GOT3 (cell line): ENCODE data around the gene AKAP13.
"Not testable (repeated sequence)": the region's sequence is repeated elsewhere in the genome, so short reads cannot be mapped to it uniquely, and the experiment has no call there.

ENCODE experiments used
- DNase-seq: peaks from one replicate; lab custom pipeline; 2025; ENCODE audit warnings: mixed read lengths; lab: John Stamatoyannopoulos, UW

Gene AKAP13

GRCh38 chr15:85477730-85478129 lies 97.3 kb downstream of the AKAP13 start:
- DNase-seq: no peak

DNA sequence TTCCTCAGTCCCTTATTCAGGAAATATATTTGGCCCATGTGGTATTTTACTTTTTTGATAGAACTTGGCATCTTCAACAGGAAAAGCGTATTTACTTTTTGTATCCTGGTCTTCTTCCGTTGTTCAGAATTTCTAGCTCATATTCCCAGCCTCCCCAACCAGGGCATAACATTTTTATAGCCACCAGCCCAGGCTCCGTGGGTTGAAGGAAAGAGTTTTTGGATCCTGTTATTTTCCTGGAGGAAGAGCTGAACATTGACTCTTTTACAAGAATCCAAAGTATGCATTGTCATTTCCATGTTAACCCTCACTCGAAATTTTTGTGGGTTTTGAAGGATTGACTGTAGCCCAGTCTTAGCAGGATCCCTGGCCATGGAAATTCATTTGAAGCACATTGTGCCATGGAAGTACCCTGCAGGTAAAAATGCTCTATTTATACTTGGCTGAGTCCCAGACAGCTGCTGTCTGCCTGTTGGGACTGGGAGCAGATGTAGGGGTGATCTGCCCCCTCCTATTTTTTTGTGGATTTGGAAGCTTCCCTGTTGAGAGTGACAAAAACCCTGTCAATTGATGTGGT lies 98.8 kb downstream of the AKAP13 start:
- no peak for DNase-seq

DNA sequence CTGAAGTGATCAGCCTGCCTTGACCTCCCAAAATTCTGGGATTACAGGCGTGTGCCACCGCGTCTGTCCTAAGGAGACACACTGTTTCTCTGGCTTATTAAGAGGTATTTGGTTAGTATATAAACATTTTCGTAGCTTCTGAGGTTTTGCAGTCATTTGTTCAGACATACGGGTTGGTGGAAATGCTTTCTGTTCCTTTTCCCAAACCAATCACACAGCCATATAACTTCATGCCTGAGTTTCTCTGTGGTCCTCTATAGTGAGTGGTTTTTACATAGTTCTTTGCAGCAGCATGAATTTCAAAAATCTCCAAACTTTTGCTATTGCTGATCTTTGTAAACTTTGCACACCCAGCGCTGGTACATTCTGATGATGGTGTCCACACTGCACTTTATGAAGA lies 100.5 kb downstream of the AKAP13 start:
- no peak for DNase-seq

DNA sequence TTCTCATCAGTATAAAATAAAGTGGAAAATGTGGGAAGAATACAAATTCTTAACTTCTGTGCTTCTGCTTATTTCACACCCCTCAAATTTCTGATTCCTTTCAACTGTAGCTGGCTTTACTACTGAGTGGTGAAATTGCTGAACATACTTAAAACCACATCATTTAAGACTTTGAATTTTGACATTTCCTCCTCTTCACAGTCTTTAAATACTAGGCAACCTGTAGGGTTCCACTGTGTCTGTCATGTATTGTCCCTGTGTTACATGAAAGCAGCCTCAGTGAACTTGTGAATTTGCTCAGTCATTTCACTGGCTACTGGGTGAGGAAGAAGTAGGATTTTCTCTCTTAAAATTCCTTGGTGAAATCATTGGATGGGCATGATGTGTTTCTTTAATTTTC lies 101.1 kb downstream of the AKAP13 start:
- not testable (repeated sequence) for DNase-seq

GRCh38 chr15:85482894-85483293 lies 102.5 kb downstream of the AKAP13 start:
- peak; percentile 10 for DNase-seq

DNA sequence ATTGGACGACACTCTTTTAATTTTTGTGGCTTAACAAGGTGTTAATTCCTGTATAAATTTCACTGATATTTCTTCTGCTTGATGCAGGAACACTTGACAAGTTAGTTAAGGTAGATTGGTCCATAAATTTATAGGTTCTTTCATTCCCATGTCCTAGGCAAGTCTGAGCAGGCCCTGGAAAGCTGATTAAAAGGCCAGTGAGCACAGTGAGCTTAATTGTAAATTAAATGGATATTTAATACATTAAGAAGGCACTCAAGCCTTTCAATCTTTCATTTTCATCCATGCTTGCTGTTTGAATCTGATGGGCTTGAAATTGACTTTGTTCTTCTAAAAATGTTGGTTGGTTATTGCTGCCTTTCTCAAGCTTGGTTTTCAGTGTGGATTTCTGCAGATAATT lies 103.6 kb downstream of the AKAP13 start:
- DNase-seq: not testable (repeated sequence)

- not testable (repeated sequence) for DNase-seq
These were observed 104.5 kb downstream of the AKAP13 start for GRCh38 chr15:85484923-85485322.

- no peak for DNase-seq
These were observed 105.7 kb downstream of the AKAP13 start for GRCh38 chr15:85485956-85486567.

- not testable (repeated sequence) for DNase-seq
These were observed 107.4 kb downstream of the AKAP13 start for GRCh38 chr15:85487796-85488195.

- no peak for DNase-seq
These were observed 108.6 kb downstream of the AKAP13 start for GRCh38 chr15:85488997-85489396.

DNA sequence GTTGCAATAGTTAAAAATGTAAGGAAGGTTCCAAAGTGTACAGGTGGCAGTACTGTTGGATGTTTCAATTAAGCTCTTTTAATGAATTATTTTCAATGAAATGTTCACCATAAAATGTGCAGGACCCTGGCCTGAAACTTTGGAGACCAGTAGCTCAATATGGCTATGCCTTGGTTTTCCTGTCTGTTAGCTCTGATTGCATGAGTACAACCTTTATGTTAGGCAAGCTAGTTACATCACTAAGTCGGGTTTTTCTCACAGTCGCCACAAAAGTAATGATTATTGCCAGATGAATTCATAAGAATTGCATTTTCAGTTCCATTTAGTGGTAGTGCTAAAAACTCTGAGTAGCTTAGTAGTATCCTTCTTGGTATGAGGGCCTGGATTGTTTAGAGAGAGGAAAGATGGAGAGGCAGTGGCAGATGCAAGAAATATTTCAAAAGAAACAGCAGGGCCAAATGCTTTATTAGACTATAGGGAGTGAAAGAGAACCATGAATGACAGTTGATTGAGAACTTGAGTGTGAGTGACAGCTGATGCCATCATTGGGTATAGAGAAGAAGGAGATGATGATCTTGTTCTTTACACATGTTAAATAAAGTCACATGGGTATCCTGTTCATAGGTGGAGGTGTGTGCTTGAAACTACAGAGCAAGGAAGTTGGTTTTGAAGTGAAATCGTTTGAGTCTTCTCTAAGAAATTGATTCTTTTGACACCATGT lies 109.5 kb downstream of the AKAP13 start:
- no peak for DNase-seq

DNA sequence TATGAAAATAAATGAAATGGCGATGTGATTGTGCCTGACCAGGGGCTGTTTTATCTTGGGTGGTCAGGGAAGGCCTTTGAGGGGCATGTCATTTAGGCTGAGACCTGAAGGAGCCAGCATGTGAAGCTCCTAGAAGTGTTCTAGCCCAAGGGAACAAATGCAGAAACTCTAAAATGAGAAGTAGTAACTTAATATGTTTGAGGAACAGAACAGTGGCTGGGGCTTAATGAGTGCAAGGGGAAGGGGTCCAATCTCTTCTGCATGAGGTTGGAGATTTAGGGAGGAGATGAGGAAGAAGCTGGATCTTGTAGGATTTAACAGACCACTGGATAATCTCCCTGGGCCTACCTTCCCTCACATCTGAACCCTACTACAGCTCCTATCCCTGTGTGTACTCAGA lies 110.5 kb downstream of the AKAP13 start:
- DNase-seq: no peak

GRCh38 chr15:85491691-85492090 lies 111.3 kb downstream of the AKAP13 start:
- no peak for DNase-seq

DNA sequence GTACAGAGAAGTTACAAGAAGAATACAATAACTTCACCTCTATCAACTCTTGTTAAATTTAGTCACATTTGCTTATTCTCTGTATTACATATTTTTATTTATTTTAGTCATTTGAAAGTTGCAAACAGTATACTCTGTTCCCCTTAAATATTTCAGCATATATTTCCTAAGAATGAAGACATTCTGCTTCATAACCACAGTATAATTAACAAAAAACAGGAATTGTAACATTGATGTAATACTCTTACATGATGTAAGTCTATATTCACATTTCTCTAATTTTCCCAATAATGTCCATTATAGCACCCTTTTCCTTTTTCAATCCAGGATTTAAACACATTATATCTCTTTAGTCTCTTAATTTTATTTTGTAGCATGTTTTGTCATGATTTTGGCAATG lies 112.0 kb downstream of the AKAP13 start:
- no peak for DNase-seq

- DNase-seq: no peak
These were observed 112.9 kb downstream of the AKAP13 start for GRCh38 chr15:85493260-85493659.

DNA sequence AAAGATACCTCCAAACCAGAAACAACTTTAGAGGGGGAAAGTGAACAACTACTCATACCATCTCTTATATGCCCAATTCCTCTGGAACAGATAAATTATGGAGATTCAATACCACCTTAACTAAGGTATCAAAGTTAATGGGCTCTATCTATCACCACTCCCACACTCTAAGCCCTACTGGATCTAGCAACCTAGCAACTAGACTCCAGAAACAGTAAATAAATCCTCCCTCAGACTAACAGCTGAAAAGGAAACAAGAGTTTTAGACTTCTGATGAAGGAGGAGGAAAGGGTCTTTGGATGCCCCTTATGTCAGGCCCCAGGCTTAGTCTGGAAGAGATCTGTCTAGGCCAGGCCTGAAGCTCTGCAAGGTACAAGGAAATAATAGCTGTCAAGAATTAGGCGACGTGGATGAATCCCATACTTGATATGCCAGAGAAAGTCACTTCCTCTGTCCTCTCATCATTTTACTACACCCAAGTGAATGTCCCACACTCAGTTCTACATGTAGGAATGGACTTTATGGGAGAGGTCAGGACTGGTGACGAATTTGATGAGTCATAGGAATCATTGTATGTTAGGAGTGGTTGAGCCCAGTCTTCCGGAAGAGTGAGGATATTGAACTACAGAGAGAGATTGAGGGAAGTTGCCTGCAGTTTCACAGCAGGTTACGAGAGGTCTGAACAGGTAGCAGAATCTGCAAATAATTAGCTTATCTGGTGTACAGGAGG lies 113.8 kb downstream of the AKAP13 start:
- no peak for DNase-seq

GRCh38 chr15:85495096-85495495 lies 114.7 kb downstream of the AKAP13 start:
- no peak for DNase-seq

- DNase-seq: no peak
These were observed 115.1 kb downstream of the AKAP13 start for GRCh38 chr15:85495544-85495943.

GRCh38 chr15:85496151-85496550 lies 115.7 kb downstream of the AKAP13 start:
- DNase-seq: no peak

GRCh38 chr15:85496551-85497171 lies 116.3 kb downstream of the AKAP13 start:
- no peak for DNase-seq

GRCh38 chr15:85497172-85497569 lies 116.8 kb downstream of the AKAP13 start:
- DNase-seq: no peak

GRCh38 chr15:85498471-85498870 lies 118.1 kb downstream of the AKAP13 start:
- DNase-seq: no peak
